ENCODE measurements around the gene PKM.

GRCh38 chr15:72169921-72170611 is 60.9 kb downstream of the PKM start:
- TF ChIP-seq CTCF (IDR thresholded peaks at IDR 0.05; ENCODE audit: low read depth, low read length, missing input control), result no peak
- TF ChIP-seq EGR1 (IDR thresholded peaks at IDR 0.05; ENCODE audit: low read depth in 2 of 2), result no peak
- no peak for TF ChIP-seq HNF4G (IDR thresholded peaks at IDR 0.05)
- TF ChIP-seq JUND (IDR thresholded peaks at IDR 0.05), result no peak
- TF ChIP-seq FOXA1 (IDR thresholded peaks at IDR 0.05), result no peak
- TF ChIP-seq ZBTB33 (IDR thresholded peaks at IDR 0.05), result no peak
- no peak for TF ChIP-seq RAD21 (IDR thresholded peaks at IDR 0.05)
- TF ChIP-seq MAX (IDR thresholded peaks at IDR 0.05), result no peak
- TF ChIP-seq REST (IDR thresholded peaks at IDR 0.05), result no peak
- no peak for TF ChIP-seq ATF3 (IDR thresholded peaks at IDR 0.05)
- TF ChIP-seq GABPA (IDR thresholded peaks at IDR 0.05 in 1 of 2, conservative IDR thresholded peaks at IDR 0.05 in 1 of 2), result no peak
- TF ChIP-seq TAF1 (conservative IDR thresholded peaks at IDR 0.05), result no peak
- TF ChIP-seq SP1 (IDR thresholded peaks at IDR 0.05), result no peak
- TF ChIP-seq YY1 (IDR thresholded peaks at IDR 0.05), result no peak
